Urothelium cell line (cell line): ENCODE results near the gene SPAG4.

Source experiments
- DNase-seq: peaks from one replicate; pipeline ENCODE4 v3.0.0; 2011; ENCODE audit warnings: low spot score, mixed read lengths
- FAIRE-seq: peaks from 2 replicates; lab custom pipeline; 2011; peaks lifted over from hg19 to GRCh38; lab: Jason Lieb, UNC

SPAG4 gene

GRCh38 chr20:35615667-35616464, at the start of gene SPAG4:
TSS of gene SPAG4 (plus strand) at chr20:35615829. CDS start at chr20:35616004, 175 bp downstream.
- FAIRE-seq (peak; percentile 81), DNase-seq (peak; percentile 99)

GRCh38 chr20:35568645-35569044, 47.0 kb upstream of the SPAG4 start:
- FAIRE-seq = no peak
- DNase-seq = peak; percentile 50

GRCh38 chr20:35571555-35571954, 44.1 kb upstream of the SPAG4 start:
- FAIRE-seq (no peak), DNase-seq (no peak)

- FAIRE-seq (no peak), DNase-seq (no peak)
Measured at GRCh38 chr20:35572838-35573237, 42.8 kb upstream of the SPAG4 start.

- FAIRE-seq (no peak), DNase-seq (no peak)
Measured at GRCh38 chr20:35575958-35576357, 39.7 kb upstream of the SPAG4 start.

- no peak for DNase-seq
- peak; percentile 20 for FAIRE-seq
Measured at GRCh38 chr20:35576816-35577215, 38.8 kb upstream of the SPAG4 start.

GRCh38 chr20:35578469-35578868, 37.2 kb upstream of the SPAG4 start:
- FAIRE-seq = no peak
- no peak for DNase-seq

- FAIRE-seq (no peak), DNase-seq (no peak)
Measured at GRCh38 chr20:35579196-35579595, 36.4 kb upstream of the SPAG4 start.

GRCh38 chr20:35582131-35582530, 33.5 kb upstream of the SPAG4 start:
- DNase-seq (no peak), FAIRE-seq (no peak)

GRCh38 chr20:35582741-35583404, 32.8 kb upstream of the SPAG4 start:
- FAIRE-seq = no peak
- DNase-seq = no peak

- FAIRE-seq (no peak), DNase-seq (no peak)
Measured at GRCh38 chr20:35583636-35584560, 31.7 kb upstream of the SPAG4 start.

GRCh38 chr20:35586751-35587425, 28.7 kb upstream of the SPAG4 start:
- FAIRE-seq (no peak), DNase-seq (no peak)

GRCh38 chr20:35587436-35587835, 28.2 kb upstream of the SPAG4 start:
- FAIRE-seq (no peak), DNase-seq (no peak)

- no peak for FAIRE-seq
- no peak for DNase-seq
Measured at GRCh38 chr20:35588397-35588796, 27.2 kb upstream of the SPAG4 start.

GRCh38 chr20:35592339-35592974, 23.2 kb upstream of the SPAG4 start:
- FAIRE-seq = no peak
- DNase-seq = peak; percentile 3

GRCh38 chr20:35595456-35595855, 20.2 kb upstream of the SPAG4 start:
- DNase-seq = no peak
- no peak for FAIRE-seq

- DNase-seq (no peak), FAIRE-seq (no peak)
Measured at GRCh38 chr20:35595901-35596300, 19.7 kb upstream of the SPAG4 start.

- FAIRE-seq (no peak), DNase-seq (no peak)
Measured at GRCh38 chr20:35597186-35597585, 18.4 kb upstream of the SPAG4 start.

- DNase-seq = no peak
- no peak for FAIRE-seq
Measured at GRCh38 chr20:35598476-35598875, 17.2 kb upstream of the SPAG4 start.
